Small intestine (tissue), 16 donors: Measurements from ENCODE around the gene C4orf54. TPM values are rescaled to one million over a fixed set of nuclear protein-coding genes. Genes with fewer than 3 reads are reported as not detected.

Experiments
- DNase-seq, 2 donors: peaks; one replicate each; pipeline versions ENCODE4 v3.0.0 to v3.0.0-alpha.2; 2013
- FAIRE-seq: peaks from 2 replicates; lab custom pipeline; 2012; peaks lifted over from hg19 to GRCh38; lab: Jason Lieb, UNC
- H3K27ac ChIP-seq, 3 donors: one replicate each; pipeline ENCODE4 v1.5.1; 2013; ENCODE audit warnings: low read length in 2 of 3, mild to moderate bottlenecking in 2 of 3, control low read depth in 1 of 3, inconsistent platforms in 1 of 3, low read depth in 1 of 3, moderate library complexity in 1 of 3
- H3K27me3 ChIP-seq, 3 donors: one replicate each; pipeline ENCODE4 v1.6.1; 2013; ENCODE audit warnings: low read length in 3 of 3, inconsistent platforms in 1 of 3; ENCODE audit not compliant: control insufficient read depth in 3 of 3, insufficient read depth in 3 of 3
- H3K36me3 ChIP-seq, 3 donors: one replicate each; pipeline ENCODE4 v1.6.1; 2013; ENCODE audit warnings: low read length in 3 of 3, inconsistent platforms in 1 of 3, low read depth in 1 of 3, mild to moderate bottlenecking in 1 of 3, moderate library complexity in 1 of 3; ENCODE audit not compliant: control insufficient read depth in 3 of 3, insufficient read depth in 2 of 3
- H3K4me1 ChIP-seq, 3 donors: one replicate each; pipeline ENCODE4 v1.6.1; 2013; ENCODE audit warnings: low read length in 2 of 3, inconsistent platforms in 1 of 3, low read depth in 1 of 3, mild to moderate bottlenecking in 1 of 3, moderate library complexity in 1 of 3; ENCODE audit not compliant: control insufficient read depth in 3 of 3, insufficient read depth in 2 of 3
- H3K4me3 ChIP-seq, 3 donors: one replicate each; pipeline ENCODE4 v1.5.1; 2013; ENCODE audit warnings: low read length in 3 of 3, control low read depth in 1 of 3, inconsistent platforms in 1 of 3, low read depth in 1 of 3, mild to moderate bottlenecking in 1 of 3, moderate library complexity in 1 of 3
- H3K9me3 ChIP-seq, 2 donors: one replicate each; pipeline ENCODE4 v1.6.1; 2013; ENCODE audit warnings: low read depth in 1 of 2, low read length in 1 of 2; ENCODE audit not compliant: control insufficient read depth in 2 of 2, insufficient read depth in 1 of 2
- WGBS, 3 donors: extraction: QIAGEN DNeasy Blood & Tissue Kit; methylation state at CpG; one replicate each; pipeline ENCODE4 v1.1.7; 2013; 5-methylcytosine and 5-hydroxymethylcytosine counted together
- long read RNA-seq, 10 donors: transcript quantifications; one replicate each; lab custom pipeline, GENCODE V29; 2026
- polyA plus RNA-seq, 4 donors: library from polyadenylated mRNA; stranded (reverse) in 3 of 4; unstranded in 1 of 4; fragments of 200-250 nt in 3 of 4; fragments of 120-200 nt in 1 of 4; gene quantifications; one replicate each; pipeline versions ENCODE4 v1.2.1 to v1.2.3, GENCODE V29; 2013
- donor health status: healthy with polysubstance abuse.
- donor health status: control.
- donor health status: control.
- donor health status: Bipolar disorder and iron deficiency.
- donor health status: healthy.

C4orf54 gene
- under 1 TPM in 3 of 4 donors, not detected in 1; under 0.01 to 0.35 (median 0.27) TPM for polyA plus RNA-seq
- long read RNA-seq, donor 1, result 0 reads
- long read RNA-seq, donor 2, result 0 reads
- long read RNA-seq, donor 3, result 0 reads
- long read RNA-seq, donor 4, result 0 reads
- long read RNA-seq, donor 5, result 0 reads
- long read RNA-seq, donor 6, result 0 reads
- long read RNA-seq, donor 7, result 0 reads
- long read RNA-seq, donor 8, result 0 reads
- long read RNA-seq, donor 9, result 0 reads
- long read RNA-seq, donor 10, result 0 reads

GRCh38 chr4:99657798-99658197 is at the start of gene C4orf54:
Gene C4orf54 (minus strand): TSS chr4:99657828. CDS start chr4:99654648, 3,180 bp downstream.
- H3K9me3 ChIP-seq, result no peaks in the 10 kb centered on the region
- H3K4me1 ChIP-seq, result no peaks in the 10 kb centered on the region
- FAIRE-seq (no peak), DNase-seq (peak in 1 of 2 donors; percentile 6)
- WGBS, 3 donors, result 79 to 90% (median 81%) methylated on average over 1 of the region's 1 CpG
- no peak within 1 kb of the TSS for H3K4me3 ChIP-seq
- no peak within 1 kb of the TSS for H3K27ac ChIP-seq
- H3K27me3 ChIP-seq, result peaks cover 0 to 2% (median 0%) of the 10 kb centered on the region in 3 donors
- H3K36me3 ChIP-seq, result no peaks in the 10 kb centered on the region

- WGBS, 3 donors, result 90 to 98% (median 90%) methylated on average over 2 of the region's 2 CpGs
- no peak for DNase-seq
- Histone ChIP-seq H3K4me1 (no peaks in the 10 kb centered on the region), H3K36me3 (no peaks in the 10 kb centered on the region), H3K4me3 (no peak overlapping the region), H3K27ac (no peak overlapping the region), H3K9me3 (no peaks in the 10 kb centered on the region), H3K27me3 (peaks cover 0 to 2% (median 0%) of the 10 kb centered on the region in 3 donors)
- no peak for FAIRE-seq
Observed at GRCh38 chr4:99705891-99706290, 48.3 kb upstream of the C4orf54 start.

- DNase-seq, result no peak
- Histone ChIP-seq H3K36me3 (no peaks in the 10 kb centered on the region), H3K27me3 (no peaks in the 10 kb centered on the region), H3K9me3 (no peaks in the 10 kb centered on the region), H3K4me1 (no peaks in the 10 kb centered on the region), H3K4me3 (no peak overlapping the region), H3K27ac (no peak overlapping the region)
- FAIRE-seq, result no peak
- 78 to 89% (median 86%) methylated on average over 3 of the region's 3 CpGs for WGBS, 3 donors
Observed at GRCh38 chr4:99696801-99697200, 39.2 kb upstream of the C4orf54 start.

- Histone ChIP-seq H3K4me3 (no peak overlapping the region), H3K9me3 (peaks cover 0 to 8% of the 10 kb centered on the region in 2 donors), H3K4me1 (no peaks in the 10 kb centered on the region), H3K36me3 (no peaks in the 10 kb centered on the region), H3K27ac (no peak overlapping the region), H3K27me3 (no peaks in the 10 kb centered on the region)
- DNase-seq (no peak), FAIRE-seq (no peak)
- WGBS, 3 donors, result 71 to 76% (median 76%) methylated on average over 1 of the region's 1 CpG
Observed at GRCh38 chr4:99693140-99693539, 35.5 kb upstream of the C4orf54 start.

GRCh38 chr4:99690990-99691389 is 33.4 kb upstream of the C4orf54 start:
- no peak for DNase-seq
- H3K36me3 ChIP-seq, result no peaks in the 10 kb centered on the region
- no peaks in the 10 kb centered on the region for H3K4me1 ChIP-seq
- H3K4me3 ChIP-seq, result no peak overlapping the region
- no peak overlapping the region for H3K27ac ChIP-seq
- H3K9me3 ChIP-seq, result peaks cover 0 to 8% of the 10 kb centered on the region in 2 donors
- H3K27me3 ChIP-seq, result no peaks in the 10 kb centered on the region
- no peak for FAIRE-seq

GRCh38 chr4:99690472-99690871 is 32.8 kb upstream of the C4orf54 start:
- Histone ChIP-seq H3K9me3 (peaks cover 0 to 8% of the 10 kb centered on the region in 2 donors), H3K36me3 (no peaks in the 10 kb centered on the region), H3K4me3 (no peak overlapping the region), H3K27ac (no peak overlapping the region), H3K27me3 (no peaks in the 10 kb centered on the region), H3K4me1 (no peaks in the 10 kb centered on the region)
- no peak for FAIRE-seq
- no peak for DNase-seq

- no peak for DNase-seq
- 60 to 83% (median 77%) methylated on average over 1 of the region's 1 CpG for WGBS, 3 donors
- no peak for FAIRE-seq
- Histone ChIP-seq H3K27ac (no peak overlapping the region), H3K4me1 (no peaks in the 10 kb centered on the region), H3K4me3 (no peak overlapping the region), H3K27me3 (no peaks in the 10 kb centered on the region), H3K36me3 (no peaks in the 10 kb centered on the region), H3K9me3 (peaks cover 0 to 8% of the 10 kb centered on the region in 2 donors)
Observed at GRCh38 chr4:99687120-99687519, 29.5 kb upstream of the C4orf54 start.

GRCh38 chr4:99685234-99685633 is 27.6 kb upstream of the C4orf54 start:
- no peak for FAIRE-seq
- no peak for DNase-seq
- Histone ChIP-seq H3K9me3 (peaks cover 0 to 3% of the 10 kb centered on the region in 2 donors), H3K27ac (no peak overlapping the region), H3K4me3 (no peak overlapping the region), H3K4me1 (no peaks in the 10 kb centered on the region), H3K36me3 (no peaks in the 10 kb centered on the region), H3K27me3 (no peaks in the 10 kb centered on the region)
- WGBS, 3 donors, result 90 to 93% (median 92%) methylated on average over 2 of the region's 2 CpGs

- DNase-seq (no peak), FAIRE-seq (no peak)
- H3K4me1 ChIP-seq, result no peaks in the 10 kb centered on the region
- H3K36me3 ChIP-seq, result no peaks in the 10 kb centered on the region
- no peak overlapping the region for H3K4me3 ChIP-seq
- H3K9me3 ChIP-seq, result no peaks in the 10 kb centered on the region
- no peaks in the 10 kb centered on the region for H3K27me3 ChIP-seq
- no peak overlapping the region for H3K27ac ChIP-seq
- WGBS, 3 donors, result 42 to 66% (median 61%) methylated on average over 4 of the region's 4 CpGs
Observed at GRCh38 chr4:99683895-99684294, 26.3 kb upstream of the C4orf54 start.
